IPS-11a (cell line): ENCODE data around the gene PCSK5.
"Not testable (repeated sequence)": the region's sequence is repeated elsewhere in the genome, so short reads cannot be mapped to it uniquely, and the experiment has no call there.

ENCODE experiments used
- H3K4me3 ChIP-seq: one replicate; pipeline ENCODE4 v1.5.1; 2013; ENCODE audit warnings: low read depth, low read length, control low read depth

The PCSK5 gene

DNA sequence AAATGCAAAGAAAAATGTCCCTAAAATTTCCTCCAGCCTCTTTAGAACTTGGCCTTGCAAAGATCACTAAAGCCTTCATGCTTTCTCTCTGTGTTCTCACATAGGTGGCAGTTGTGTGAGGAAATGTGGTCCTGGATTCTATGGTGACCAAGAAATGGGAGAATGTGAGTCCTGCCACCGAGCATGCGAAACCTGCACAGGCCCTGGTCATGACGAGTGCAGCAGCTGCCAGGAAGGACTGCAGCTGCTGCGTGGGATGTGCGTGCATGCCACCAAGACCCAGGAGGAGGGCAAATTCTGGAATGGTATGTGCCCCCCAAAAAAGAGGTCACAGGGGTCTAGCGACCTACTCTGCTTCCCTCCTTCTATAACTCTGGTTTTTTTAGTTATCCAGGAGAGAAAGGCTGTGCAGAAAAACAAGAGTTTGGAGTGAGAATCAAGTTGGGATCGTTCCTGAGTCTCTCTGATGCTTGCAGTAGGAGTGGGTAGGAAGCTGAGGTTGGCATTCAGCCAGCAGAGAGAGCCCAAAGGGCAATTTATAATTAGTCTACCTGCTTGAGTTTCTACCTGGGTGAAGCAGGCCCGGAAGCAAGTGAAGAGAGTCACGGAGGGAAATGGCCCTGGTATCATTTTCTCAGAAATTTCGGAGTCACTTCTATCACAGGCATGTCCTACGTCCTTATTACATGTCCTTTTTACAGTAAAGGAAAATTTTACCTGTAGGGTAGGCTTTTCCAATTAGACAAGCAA, 406.3 kb downstream of the PCSK5 start:
- no peak overlapping the region for H3K4me3 ChIP-seq

- no peak overlapping the region for H3K4me3 ChIP-seq
Measured at GRCh38 chr9:76297721-76298239, 407.3 kb downstream of the PCSK5 start.

GRCh38 chr9:76298521-76299144, 408.2 kb downstream of the PCSK5 start:
- no peak overlapping the region for H3K4me3 ChIP-seq

DNA sequence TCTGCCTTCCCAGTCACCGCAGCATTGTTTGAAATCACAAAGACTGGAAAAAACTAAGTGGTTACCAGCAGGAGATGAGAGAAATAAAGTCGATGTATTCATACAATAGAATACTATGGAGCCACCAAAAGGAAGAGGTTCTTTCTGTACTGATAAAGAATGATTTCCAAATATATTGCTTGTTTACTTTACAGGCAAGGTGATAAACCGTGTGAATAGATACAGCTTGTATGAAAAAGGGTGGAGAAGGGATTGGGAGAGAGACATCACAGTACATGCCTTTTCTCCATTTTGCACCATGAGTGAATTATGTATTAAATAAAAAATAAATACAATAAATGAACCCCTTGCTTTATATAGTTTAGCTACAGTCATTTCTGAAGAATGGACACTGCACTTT, 412.1 kb downstream of the PCSK5 start:
- no peak overlapping the region for H3K4me3 ChIP-seq

GRCh38 chr9:76302947-76303550, 412.6 kb downstream of the PCSK5 start:
- H3K4me3 ChIP-seq: no peak overlapping the region

- not testable (repeated sequence) for H3K4me3 ChIP-seq
Measured at GRCh38 chr9:76307047-76307446, 416.6 kb downstream of the PCSK5 start.

- no peak overlapping the region for H3K4me3 ChIP-seq
Measured at GRCh38 chr9:76310577-76310976, 420.1 kb downstream of the PCSK5 start.

DNA sequence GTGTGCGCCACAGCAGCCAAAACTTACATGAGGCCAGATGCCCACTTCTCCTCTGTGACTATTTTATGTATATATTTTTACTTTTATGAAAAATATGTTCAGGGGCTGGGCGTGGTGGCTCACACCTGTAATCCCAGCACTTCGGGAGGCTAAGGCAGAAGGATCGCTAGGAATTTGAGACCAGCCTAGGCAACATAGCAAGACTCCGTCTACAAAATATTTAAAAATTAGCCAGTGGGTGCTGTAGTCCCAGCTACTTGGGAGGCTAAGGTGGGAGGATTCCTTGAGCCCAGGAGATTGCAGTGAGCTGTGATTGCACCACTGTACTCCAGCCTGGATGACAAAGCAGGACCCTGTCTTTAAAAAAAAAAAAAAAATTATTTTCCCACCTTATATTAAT, 420.5 kb downstream of the PCSK5 start:
- H3K4me3 ChIP-seq: no peak overlapping the region

DNA sequence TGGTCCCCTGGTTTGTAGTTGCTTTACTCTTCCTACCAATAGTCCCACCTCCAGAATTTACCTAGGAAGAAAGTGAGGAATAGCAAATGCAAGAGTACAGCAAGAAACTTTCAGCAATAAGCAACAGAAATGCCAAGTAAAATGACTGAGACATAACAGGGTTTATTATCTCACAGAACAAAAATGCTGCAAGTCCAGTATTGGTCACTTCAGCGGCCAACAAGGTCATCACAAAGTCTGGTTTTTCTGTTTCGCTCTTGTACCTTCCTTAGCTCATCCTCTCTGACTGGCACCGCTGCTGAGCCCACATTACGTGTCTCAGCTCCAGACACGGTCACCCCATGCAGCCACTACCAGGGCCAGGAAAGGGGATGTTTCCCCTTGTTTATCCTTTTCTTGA, 421.1 kb downstream of the PCSK5 start:
- H3K4me3 ChIP-seq: no peak overlapping the region

- H3K4me3 ChIP-seq: no peak overlapping the region
Measured at GRCh38 chr9:76313771-76314170, 423.3 kb downstream of the PCSK5 start.

- no peak overlapping the region for H3K4me3 ChIP-seq
Measured at GRCh38 chr9:76314321-76314720, 423.8 kb downstream of the PCSK5 start.

- no peak overlapping the region for H3K4me3 ChIP-seq
Measured at GRCh38 chr9:76316069-76316468, 425.6 kb downstream of the PCSK5 start.

- not testable (repeated sequence) for H3K4me3 ChIP-seq
Measured at GRCh38 chr9:76319466-76319865, 429.0 kb downstream of the PCSK5 start.

GRCh38 chr9:76321195-76321828, 430.8 kb downstream of the PCSK5 start:
- no peak overlapping the region for H3K4me3 ChIP-seq

DNA sequence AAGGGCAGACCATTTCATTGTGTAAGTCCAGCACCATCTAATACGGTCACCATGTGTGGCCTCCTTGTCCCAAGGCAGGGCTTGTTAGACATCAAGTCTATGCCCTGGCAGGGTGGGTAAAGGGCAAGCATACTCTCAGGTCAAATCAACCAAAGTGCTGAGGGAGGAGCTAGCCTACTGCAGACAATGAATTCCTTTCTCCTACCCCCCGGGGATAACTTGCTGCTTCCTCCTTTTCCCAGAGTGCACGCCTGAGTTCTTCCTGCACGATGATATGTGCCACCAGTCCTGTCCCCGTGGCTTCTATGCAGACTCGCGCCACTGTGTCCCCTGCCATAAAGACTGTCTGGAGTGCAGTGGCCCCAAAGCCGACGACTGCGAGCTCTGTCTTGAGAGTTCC, 432.3 kb downstream of the PCSK5 start:
- no peak overlapping the region for H3K4me3 ChIP-seq

- H3K4me3 ChIP-seq: no peak overlapping the region
Measured at GRCh38 chr9:76323490-76323889, 433.0 kb downstream of the PCSK5 start.

DNA sequence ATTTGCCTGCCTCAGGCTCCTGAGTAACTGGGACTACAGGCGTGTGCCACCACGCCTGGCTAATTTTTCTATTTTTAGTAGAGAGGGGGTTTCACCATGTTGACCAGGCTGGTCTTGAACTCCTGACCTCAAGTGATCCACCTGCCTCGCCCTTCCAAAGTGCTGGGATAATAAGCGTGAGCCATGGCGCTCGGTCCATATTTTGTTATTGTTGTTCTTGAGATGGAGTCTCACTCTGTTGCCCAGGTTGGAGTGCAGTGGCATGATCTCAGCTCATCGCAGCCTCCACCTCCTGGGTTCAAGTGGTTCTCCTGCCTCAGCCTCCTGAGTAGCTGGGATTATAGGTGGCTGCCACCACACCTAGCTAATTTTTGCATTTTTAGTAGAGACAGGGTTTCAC, 433.6 kb downstream of the PCSK5 start:
- not testable (repeated sequence) for H3K4me3 ChIP-seq

- no peak overlapping the region for H3K4me3 ChIP-seq
Measured at GRCh38 chr9:76330034-76330433, 439.6 kb downstream of the PCSK5 start.

DNA sequence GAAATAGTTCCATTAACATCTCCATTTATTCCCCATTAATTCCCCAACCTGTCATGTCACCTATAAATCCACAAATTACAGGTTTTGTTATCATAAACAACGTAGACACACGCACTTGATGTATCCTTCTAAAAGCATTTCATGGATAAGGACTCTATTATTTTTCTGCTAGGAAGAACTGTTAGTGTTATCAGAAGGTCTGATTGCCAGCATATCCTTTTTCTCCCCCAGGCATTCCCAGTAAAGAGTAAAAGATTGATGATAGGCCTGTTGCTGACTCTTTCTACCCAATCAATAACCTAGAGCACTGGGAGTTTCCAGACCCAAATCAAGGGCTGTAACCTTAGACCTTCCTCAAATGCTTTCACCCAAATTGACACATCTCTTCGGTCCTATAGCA, 442.9 kb downstream of the PCSK5 start:
- no peak overlapping the region for H3K4me3 ChIP-seq

- no peak overlapping the region for H3K4me3 ChIP-seq
Measured at GRCh38 chr9:76333964-76334363, 443.5 kb downstream of the PCSK5 start.

GRCh38 chr9:76336027-76336426, 445.6 kb downstream of the PCSK5 start:
- no peak overlapping the region for H3K4me3 ChIP-seq

- no peak overlapping the region for H3K4me3 ChIP-seq
Measured at GRCh38 chr9:76338418-76338817, 447.9 kb downstream of the PCSK5 start.
